GM18909 (cell line): ENCODE data around the gene MSANTD7.
A peak's percentile ranks its signal among the peaks of the same experiment; 100 is the strongest.
"Not testable (repeated sequence)": the region's sequence is repeated elsewhere in the genome, so short reads cannot be mapped to it uniquely, and the experiment has no call there.

Experiments
- ATAC-seq: cut with Tn5 transposase; IDR thresholded peaks from one replicate; pipeline ENCODE4 v1.9.1; 2021; ENCODE audit warnings: mild to moderate bottlenecking; ENCODE audit not compliant: unreplicated experiment, poor library complexity

Gene MSANTD7, protein sequence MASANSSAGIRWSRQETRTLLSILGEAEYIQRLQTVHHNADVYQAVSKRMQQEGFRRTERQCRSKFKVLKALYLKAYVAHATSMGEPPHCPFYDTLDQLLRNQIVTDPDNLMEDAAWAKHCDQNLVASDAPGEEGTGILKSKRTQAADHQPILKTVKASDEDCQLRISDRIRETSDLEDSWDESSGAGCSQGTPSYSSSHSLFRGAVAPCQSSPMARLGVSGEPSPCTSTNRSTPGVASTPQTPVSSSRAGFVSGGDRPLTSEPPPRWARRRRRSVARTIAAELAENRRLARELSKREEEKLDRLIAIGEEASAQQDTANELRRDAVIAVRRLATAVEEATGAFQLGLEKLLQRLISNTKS

DNA sequence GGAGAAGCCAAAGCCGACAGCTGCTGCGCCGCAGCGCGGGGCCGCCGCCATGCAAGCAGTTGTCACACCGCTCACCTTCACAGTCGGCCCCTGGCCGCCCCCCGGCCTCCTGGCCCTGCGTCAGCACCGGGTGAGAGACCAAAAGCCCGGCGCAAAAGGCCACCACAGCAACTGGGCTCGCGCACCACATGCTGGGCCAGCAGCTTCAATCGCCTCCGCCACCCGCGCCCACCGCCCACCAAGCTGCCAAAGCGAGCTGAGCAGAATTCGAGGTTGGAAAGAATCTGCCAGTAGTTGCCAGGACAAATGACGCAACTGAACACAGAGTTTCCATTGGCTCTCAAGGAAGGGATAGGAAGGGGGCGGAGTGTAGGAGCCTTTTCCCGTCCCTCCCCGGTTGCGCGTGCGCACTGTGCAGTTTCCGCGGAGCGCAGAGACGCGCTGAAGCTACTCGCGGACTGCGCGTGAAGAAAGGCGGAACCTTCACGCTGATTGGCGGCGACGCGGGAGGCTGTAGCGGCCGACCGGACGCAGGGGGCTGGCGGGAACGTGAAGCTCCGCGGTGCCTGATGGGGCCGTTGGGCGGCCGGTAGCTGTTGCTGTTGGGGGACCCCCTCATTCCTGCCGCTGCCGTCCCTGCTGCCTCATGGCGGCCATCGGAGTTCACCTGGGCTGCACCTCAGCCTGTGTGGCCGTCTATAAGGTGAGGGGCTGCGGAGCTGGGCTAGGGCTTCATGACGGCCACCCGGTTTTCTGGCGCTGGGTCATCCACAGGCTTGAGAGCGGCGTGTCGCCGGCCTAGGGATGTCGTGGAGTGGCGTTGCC lies at the start of gene MSANTD7, which contains the start of the genes CDNF and HSPA14:
Gene MSANTD7, plus strand, starts transcription at position 550 of the 825 bp plus-strand sequence. CDS start 3,979 bp downstream, outside the sequence.
Gene CDNF, minus strand, starts transcription at position 281 of the 825 bp plus-strand sequence. Its CDS starts 91 bp downstream, at position 190.
Gene HSPA14, plus strand, starts transcription at position 550 of the 825 bp plus-strand sequence. Its CDS starts 97 bp downstream, at position 647.
- ATAC-seq, result peak; percentile 95

DNA sequence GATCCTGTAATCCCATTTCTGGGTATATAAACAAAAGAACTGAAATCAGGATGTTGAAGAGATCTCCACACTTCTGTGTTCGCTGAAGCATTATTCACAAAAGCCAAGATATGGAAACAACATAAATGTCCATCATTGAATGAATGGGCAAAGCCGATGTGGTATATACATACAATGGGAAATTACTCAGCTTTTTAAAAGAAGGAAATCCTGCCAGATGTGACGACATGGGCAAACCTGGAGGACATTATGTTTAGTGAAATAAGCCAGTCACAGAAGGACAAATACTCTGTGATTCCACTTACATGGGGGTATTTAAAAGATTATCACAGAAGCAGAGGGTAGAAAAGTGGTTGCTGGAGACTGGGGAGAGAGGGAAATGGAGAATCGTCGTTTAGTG lies 39.5 kb upstream of the MSANTD7 start:
- ATAC-seq, result no peak

- ATAC-seq, result no peak
These were observed 37.7 kb upstream of the MSANTD7 start for GRCh38 chr10:14800397-14800796.

DNA sequence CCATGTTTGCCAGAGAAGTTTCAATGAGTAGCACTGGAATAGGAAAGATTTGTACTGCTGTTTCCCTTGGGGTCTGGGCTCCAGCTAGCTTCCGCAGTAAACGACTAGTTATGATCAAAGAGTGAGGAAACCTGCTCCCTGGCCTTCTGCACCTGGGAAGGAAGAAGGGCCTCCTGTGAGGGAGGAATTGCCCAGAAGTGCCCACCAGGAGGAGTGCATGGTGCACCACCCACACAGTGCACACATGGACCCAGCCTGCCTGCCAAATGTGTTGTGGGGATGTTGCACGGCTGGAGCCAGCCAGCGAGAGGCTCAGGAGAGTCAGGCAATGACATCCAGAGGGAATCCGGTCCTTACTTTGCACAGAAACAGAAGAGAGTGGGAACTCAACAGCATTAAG lies 36.4 kb upstream of the MSANTD7 start:
- ATAC-seq, result no peak

DNA sequence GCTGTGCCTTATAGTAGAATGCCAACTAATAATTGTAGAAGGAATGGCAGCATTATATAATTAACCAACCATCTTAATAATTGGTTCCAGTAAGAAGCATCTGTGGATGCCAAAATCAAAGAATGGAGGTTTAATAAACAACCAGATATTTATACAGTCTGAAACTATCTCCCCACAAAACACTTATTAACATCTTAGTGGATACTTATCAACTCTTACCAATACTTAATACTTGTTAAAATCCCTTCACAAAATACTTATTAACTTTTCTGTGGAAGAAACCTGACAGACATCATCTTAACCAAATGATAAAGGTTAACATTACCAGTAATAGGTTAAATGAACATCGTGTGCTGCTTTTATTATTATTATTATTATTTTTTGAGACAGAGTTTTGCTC lies 34.3 kb upstream of the MSANTD7 start:
- no peak for ATAC-seq

DNA sequence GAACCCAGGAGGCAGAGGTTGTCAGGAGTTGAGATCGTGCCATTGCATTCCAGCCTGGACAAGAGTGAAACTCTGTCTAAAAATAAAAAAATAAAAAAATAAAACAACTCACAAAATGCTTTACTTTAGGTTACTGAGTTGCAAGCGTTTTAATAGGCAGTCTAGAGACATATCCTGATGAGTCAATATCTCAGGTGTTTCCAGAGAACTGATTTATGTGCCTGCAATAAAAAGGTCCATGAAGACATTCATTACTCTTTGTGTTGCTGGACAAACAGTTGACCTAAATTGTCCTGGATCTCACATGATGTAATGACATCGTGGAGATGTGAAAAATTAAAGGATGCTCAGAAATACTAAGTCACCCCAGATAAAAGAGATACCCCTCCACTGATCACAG lies 31.8 kb upstream of the MSANTD7 start:
- ATAC-seq, result no peak

DNA sequence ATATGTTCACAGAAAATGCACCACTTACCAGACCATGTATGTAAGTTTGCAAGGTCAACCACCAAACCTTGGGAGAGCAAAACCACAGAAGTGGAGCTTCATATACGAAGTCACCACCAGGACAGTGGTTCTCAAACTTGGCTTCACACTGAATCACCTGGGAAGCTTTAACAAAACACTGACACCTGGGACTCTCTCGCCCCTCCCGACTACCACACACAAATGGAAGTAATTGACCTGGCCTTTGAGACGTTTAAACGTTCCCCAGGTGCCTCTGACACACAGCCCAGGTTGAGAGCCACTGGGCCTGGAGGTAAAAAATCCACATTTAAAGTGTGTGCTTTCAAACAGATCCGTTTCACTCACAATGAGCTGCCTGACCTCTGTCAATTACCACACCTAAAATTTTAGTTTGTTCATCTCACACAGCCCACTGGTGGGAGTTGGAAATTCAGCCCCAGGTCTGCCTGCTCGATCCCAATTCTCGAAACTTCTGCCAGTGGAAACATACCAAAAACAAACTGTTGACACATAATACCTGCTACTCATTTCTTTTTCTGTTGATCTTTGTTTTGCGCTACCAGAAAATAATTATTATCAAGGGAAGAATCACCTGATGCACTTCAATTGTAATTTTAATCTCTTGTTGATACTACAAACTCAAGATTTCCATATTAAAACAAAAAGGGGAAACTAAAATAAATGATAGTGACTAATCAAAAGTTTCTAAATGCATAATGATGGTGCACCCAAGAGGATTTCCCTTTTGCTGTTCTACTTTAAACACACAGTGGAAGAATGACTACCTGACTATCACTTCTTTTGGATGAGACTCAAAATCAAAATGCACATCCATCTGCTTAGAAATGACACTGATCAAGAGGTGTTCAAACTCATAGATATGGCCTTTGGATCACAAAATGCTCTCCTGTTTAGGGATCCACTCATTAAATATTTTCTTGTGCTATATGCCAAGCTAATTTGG lies 26.8 kb upstream of the MSANTD7 start:
- no peak for ATAC-seq

DNA sequence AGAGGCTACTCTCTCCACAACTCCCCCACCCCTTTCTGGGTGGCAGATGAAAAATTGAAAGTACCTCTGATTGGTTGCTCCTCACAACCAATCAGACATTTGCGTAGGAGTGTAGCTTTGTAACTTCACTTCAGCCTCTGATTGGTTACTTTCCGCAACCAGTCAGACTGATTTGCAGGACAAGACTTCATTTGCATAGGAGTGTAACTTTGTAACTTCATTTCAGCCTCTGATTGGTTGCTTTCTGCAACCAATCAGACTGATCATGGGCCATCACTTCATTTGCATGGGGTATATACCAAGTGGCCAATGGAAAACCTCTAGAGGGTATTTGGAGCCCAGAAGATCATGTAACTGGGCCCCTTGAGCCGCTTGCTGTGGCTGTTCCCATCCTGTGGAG lies 25.8 kb upstream of the MSANTD7 start:
- no peak for ATAC-seq

GRCh38 chr10:14815681-14816080 lies 22.4 kb upstream of the MSANTD7 start:
- no peak for ATAC-seq

- ATAC-seq, result not testable (repeated sequence)
These were observed 21.4 kb upstream of the MSANTD7 start for GRCh38 chr10:14816717-14817116.

- ATAC-seq, result no peak
These were observed 17.9 kb upstream of the MSANTD7 start for GRCh38 chr10:14820010-14820774.

GRCh38 chr10:14820775-14821154 lies 17.3 kb upstream of the MSANTD7 start:
- no peak for ATAC-seq

DNA sequence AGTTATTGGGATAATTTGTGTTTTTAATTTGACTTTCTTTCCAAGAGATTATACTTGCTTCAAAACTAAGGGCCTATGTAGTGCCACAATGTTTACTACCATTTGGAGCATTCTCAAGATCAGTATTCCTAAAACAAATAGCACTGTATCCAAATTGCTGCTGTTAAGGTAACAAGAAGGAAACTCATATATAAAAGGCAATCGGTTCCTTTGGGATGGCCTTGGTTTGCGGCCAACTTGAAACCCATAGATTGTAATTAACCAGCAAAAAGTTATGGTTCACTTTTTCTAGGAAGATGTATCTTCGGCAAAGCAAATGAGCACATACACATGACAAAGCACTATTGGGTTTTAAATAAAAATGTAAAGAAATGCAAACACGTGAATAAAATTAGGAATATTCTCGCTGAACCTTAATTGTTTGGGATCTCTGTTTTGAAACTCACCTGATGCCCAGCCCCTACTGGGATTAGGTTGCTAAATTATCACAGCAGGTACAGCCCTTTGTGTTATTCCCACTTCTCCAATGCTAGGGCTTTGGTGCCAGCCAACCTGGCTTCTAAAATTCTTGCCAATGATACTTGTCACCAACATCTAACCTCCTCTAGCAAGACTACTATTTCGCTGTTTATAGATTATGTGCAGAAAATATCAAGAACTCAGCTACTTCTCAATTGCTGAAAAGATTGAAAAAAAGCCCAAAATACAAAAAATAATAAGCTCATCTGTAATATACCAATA lies 16.3 kb upstream of the MSANTD7 start:
- ATAC-seq, result no peak

- ATAC-seq, result no peak
These were observed 15.0 kb upstream of the MSANTD7 start for GRCh38 chr10:14822879-14823755.

- ATAC-seq, result no peak
These were observed 14.1 kb upstream of the MSANTD7 start for GRCh38 chr10:14823966-14824365.

DNA sequence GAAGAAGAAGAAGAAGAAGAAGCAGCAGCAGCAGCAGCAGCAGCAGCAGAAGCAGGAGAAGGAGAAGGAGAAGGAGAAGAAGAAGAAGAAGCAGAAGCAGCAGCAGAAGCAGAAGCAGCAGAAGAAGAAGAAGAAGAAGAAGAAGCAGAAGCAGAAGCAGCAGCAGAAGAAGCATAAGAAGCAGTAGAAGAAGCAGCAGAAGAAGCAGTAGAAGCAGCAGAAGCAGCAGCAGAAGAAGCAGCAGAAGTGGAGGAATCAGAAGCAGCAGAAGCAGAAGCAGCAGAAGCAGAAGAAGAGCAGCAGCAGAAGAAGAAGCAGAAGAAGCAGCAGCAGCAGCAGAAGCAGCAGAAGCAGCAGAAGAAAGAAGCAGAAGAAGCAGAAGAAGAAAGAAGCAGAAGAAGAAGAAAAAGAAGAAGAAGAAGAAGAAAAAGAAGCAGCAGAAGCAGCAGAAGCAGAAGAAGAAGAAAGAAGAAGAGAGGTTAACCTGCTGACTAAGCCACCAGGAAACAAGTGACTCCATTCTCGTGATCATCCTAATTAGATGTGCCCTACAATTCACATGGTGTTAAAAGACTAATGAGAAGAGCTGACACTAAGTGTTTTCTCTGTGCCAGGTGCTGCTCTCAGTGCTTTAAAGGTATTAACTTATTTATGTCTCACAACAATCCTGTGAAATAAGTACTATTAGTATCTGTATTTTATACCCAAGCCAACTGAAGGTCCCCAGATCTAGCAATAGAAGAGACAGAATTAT lies 11.9 kb upstream of the MSANTD7 start:
- no peak for ATAC-seq

GRCh38 chr10:14833106-14833505 lies 5.0 kb upstream of the MSANTD7 start:
- ATAC-seq, result no peak
